ENCODE data around the gene CPXM1.

CPXM1 gene

GRCh38 chr20:2747676-2748235 lies 52.7 kb downstream of the CPXM1 start:
- DNase-seq: no peak

- no peak for DNase-seq
Measured at GRCh38 chr20:2746636-2747265, 53.7 kb downstream of the CPXM1 start.

GRCh38 chr20:2745936-2746635 lies 54.3 kb downstream of the CPXM1 start:
- no peak for DNase-seq

DNA sequence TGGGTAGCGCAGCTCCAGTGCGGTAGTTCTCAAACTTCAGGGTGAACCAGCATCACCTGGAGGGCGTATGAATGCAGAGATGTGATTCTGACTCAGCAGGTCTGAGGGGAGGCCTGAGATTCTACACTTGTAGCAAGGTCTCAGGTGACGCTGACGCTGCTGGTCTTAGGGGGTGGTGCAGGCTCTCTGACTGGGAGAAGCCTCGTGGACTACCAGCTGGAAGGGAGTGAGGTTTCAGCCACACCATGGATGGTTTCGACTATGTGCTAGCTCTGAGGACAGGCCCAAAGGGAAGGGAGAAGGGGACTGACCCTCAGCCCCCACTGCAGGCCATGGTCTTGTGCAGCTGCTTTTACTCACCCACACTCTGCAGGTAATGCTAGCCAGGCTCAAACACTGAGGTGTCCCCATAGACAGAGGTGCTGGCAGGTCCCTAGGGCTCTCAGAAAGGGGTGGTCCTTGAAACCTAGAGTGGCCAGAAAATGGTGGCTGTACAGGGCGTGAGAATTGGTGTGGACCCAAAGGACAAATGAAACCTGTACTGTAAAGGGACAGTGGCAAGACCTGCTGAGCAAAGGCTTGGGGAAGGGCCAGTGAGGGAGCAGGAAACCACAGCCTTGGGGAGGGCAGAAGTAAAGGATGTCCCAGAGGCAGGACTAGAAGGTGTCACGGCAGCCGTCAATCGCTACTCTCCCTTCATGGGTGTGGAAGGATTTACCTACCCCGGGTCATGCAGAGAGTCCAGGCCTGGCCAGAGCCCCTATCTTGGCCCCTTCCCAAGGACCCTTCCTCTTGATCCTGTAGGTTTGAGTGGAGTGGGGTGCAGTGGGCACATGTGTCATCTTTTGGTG lies 55.1 kb downstream of the CPXM1 start:
- DNase-seq: no peak
